Measurements from ENCODE around the gene B3GAT1.

The B3GAT1 gene

GRCh38 chr11:134440851-134441250 lies 28.8 kb upstream of the B3GAT1 start:
- DNase-seq: no peak

- DNase-seq: no peak
Measured at GRCh38 chr11:134438542-134439537, 26.8 kb upstream of the B3GAT1 start.

- no peak for DNase-seq
Measured at GRCh38 chr11:134437821-134438220, 25.8 kb upstream of the B3GAT1 start.

GRCh38 chr11:134436781-134437180 lies 24.7 kb upstream of the B3GAT1 start:
- no peak for DNase-seq

- no peak for DNase-seq
Measured at GRCh38 chr11:134433806-134434205, 21.8 kb upstream of the B3GAT1 start.

- DNase-seq: no peak
Measured at GRCh38 chr11:134433251-134433650, 21.2 kb upstream of the B3GAT1 start.

GRCh38 chr11:134432776-134433175 lies 20.7 kb upstream of the B3GAT1 start:
- DNase-seq: no peak

GRCh38 chr11:134429106-134429505 lies 17.1 kb upstream of the B3GAT1 start:
- DNase-seq: no peak

GRCh38 chr11:134425816-134426536 lies 13.9 kb upstream of the B3GAT1 start:
- DNase-seq: no peak

GRCh38 chr11:134425413-134425812 lies 13.4 kb upstream of the B3GAT1 start:
- no peak for DNase-seq

GRCh38 chr11:134423106-134423505 lies 11.1 kb upstream of the B3GAT1 start:
- DNase-seq: no peak

GRCh38 chr11:134417871-134418840 lies 6.1 kb upstream of the B3GAT1 start:
- no peak for DNase-seq

GRCh38 chr11:134416726-134417125 lies 4.7 kb upstream of the B3GAT1 start:
- no peak for DNase-seq

GRCh38 chr11:134414766-134415765 lies 3.0 kb upstream of the B3GAT1 start:
- DNase-seq: no peak

GRCh38 chr11:134413826-134414731 lies 2.0 kb upstream of the B3GAT1 start:
- DNase-seq: no peak

- DNase-seq: no peak
Measured at GRCh38 chr11:134413043-134413825, 1.2 kb upstream of the B3GAT1 start.

- no peak for DNase-seq
Measured at GRCh38 chr11:134410766-134411165, 1.3 kb downstream of the B3GAT1 start.

- no peak for DNase-seq
Measured at GRCh38 chr11:134409552-134410429, 2.3 kb downstream of the B3GAT1 start.
